Subcutaneous adipose tissue (tissue), 4 donors: Measurements from ENCODE around the gene RANGRF. TPM values are rescaled to one million over a fixed set of nuclear protein-coding genes. Genes with fewer than 3 reads are reported as not detected.

ENCODE experiments used
- total RNA-seq, 4 donors: library from RNA; depleted of rRNA; stranded (reverse); fragments of >200 nt; gene quantifications; one replicate each; pipeline ENCODE4 v1.1.0, GENCODE V29; 2016
- TF ChIP-seq, protein P1 (sequence below): fragments of 450-650 bp; IDR thresholded peaks from one replicate; pipeline ENCODE4 v1.5.1; 2016; ENCODE audit warnings: low read depth, mild to moderate bottlenecking, control low read depth, antibody characterized with exemption, moderate library complexity

Gene RANGRF, protein sequence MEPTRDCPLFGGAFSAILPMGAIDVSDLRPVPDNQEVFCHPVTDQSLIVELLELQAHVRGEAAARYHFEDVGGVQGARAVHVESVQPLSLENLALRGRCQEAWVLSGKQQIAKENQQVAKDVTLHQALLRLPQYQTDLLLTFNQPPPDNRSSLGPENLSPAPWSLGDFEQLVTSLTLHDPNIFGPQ
- total RNA-seq, result 10 to 100 TPM; 16.5 to 23.2 (median 19.0) TPM

GRCh38 chr17:8288336-8289102 lies at the start of gene RANGRF:
RANGRF (plus strand) TSS chr17:8288670; CDS start chr17:8288789, 119 bp downstream.
- TF ChIP-seq, protein P1, sequence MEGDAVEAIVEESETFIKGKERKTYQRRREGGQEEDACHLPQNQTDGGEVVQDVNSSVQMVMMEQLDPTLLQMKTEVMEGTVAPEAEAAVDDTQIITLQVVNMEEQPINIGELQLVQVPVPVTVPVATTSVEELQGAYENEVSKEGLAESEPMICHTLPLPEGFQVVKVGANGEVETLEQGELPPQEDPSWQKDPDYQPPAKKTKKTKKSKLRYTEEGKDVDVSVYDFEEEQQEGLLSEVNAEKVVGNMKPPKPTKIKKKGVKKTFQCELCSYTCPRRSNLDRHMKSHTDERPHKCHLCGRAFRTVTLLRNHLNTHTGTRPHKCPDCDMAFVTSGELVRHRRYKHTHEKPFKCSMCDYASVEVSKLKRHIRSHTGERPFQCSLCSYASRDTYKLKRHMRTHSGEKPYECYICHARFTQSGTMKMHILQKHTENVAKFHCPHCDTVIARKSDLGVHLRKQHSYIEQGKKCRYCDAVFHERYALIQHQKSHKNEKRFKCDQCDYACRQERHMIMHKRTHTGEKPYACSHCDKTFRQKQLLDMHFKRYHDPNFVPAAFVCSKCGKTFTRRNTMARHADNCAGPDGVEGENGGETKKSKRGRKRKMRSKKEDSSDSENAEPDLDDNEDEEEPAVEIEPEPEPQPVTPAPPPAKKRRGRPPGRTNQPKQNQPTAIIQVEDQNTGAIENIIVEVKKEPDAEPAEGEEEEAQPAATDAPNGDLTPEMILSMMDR, result no peak

DNA sequence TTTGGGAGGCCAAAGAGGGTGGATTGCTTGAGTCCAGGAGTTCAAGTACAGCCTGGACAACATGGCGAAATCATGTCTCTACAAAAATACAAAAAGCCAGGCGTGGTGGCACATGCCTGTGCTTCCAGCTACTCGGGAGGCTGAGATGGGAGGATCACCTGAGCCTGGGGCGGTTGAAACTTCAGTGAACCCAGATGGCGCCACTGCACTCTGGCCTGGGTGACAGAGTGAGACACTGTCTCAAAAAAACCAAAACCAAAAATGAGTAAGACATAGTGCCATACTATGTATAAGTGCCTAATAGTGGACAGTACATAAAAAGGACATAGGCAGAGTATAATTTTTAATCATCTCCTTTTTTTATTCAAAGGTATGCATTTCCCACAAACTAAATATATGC lies 44.6 kb upstream of the RANGRF start:
- TF ChIP-seq, protein P1, result no peak

GRCh38 chr17:8244768-8245167 lies 43.7 kb upstream of the RANGRF start:
- TF ChIP-seq, protein P1, result no peak

DNA sequence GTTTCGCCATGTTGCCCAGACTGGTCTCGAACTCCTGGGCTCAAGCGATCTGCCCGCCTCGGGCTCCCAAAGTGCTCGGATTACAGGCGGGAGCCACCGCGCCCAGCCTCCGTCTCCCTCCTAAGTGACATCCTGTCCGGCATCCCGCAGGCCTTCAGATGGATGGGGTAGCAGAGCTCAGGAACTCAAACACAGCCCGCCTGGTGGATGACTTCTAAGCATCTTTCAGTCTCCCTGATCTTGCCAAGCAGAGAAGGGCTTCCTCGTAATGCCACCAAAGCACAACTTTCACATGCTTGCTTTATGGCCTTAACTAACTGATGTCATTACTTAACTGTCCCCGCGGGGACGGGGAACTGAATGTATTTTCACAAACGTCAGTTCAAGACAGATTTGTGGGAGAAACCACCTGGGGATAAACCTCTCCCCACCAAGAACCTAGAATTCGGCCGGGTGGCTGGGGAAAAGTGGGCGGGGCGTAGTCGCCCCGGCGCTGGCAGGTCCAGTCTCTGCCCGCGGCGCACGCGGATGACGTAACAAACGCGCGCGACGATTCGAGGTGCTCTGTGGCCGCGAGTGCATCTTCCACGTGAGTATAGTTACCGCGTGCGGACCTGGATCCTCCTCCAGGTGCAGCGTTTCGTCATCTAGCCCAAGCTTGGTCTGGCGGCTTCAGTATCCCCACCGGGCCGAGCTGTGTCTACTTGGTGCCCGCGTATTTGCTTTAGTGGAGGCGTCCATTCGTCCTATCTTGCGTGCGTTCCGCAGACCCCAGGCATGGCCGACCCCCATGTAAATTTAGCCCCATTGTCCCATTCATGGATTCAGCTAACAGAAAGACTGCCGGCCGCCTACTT lies 39.5 kb upstream of the RANGRF start, which contains the start of gene PFAS:
PFAS (plus strand) TSS at position 539 of the 857 bp plus-strand sequence. CDS start 4,649 bp downstream, outside the sequence.
- TF ChIP-seq, protein P1, result no peak

DNA sequence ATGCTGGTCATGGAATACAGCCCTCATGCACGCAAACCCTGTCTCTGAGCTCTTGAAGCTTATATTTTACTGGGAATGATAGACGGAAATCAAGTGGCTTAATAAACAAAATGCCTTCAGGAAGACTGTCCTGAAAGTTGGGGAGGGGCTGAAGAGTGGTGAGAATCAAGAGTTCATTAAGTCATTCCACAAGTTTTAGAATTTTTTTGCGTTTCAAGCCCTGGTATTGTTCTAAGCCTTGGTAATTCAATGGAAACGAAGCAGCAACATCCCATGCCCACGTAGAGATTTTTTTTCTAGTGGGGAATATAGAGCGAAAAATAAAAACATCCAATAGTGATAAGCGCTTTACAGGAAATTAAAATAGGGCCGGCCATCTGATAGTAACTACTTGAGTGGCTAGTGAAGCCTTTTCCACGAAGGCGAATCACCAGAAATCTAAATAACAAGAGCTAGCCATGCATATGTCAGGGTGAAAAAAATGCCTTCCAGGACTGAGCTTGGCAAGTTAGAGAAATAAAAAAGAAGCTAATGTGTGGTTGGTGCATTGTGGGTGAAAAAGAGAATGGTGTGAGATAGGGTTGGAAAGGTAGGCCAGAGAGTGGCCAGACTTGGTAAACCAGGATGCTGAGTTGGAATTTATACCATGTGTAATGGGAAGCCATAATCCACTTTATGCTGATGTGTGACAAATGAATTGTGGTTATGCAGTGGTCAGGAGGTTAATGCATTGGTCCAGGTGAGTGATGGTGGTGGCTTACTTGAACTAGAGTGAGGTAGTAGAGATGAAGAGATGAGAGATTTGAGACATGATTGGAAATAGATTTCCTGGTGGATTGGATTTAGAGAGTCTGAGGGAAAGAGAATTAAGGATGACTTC lies 38.6 kb upstream of the RANGRF start:
- TF ChIP-seq, protein P1, result no peak

GRCh38 chr17:8253801-8254200 lies 34.7 kb upstream of the RANGRF start:
- TF ChIP-seq, protein P1, result no peak
